OCI-LY1 (cell line): ENCODE data around the gene XYLT1.

ENCODE experiments used
- CTCF ChIP-seq: fragments of 200-600 bp; sonication (generic), shearing (Covaris generic); IDR thresholded peaks from 2 replicates; pipeline ENCODE4 v1.5.1; 2017; ENCODE audit warnings: mild to moderate bottlenecking, antibody characterized with exemption, low read length, moderate library complexity, mixed read lengths
- EZH2 ChIP-seq: fragments of 200-600 bp; sonication (generic), shearing (Covaris generic); IDR thresholded peaks from 2 replicates; pipeline ENCODE4 v1.8.0; 2017; ENCODE audit warnings: borderline replicate concordance, mixed run types, mild to moderate bottlenecking, antibody characterized with exemption, low read length, moderate library complexity, mixed read lengths

GRCh38 chr16:17270111-17270510 is 200.6 kb downstream of the XYLT1 start:
- TF ChIP-seq CTCF (no peak), EZH2 (no peak)
